HG03039 (cell line): Measurements from ENCODE around the gene PAOX.
"Not testable (repeated sequence)": the region's sequence is repeated elsewhere in the genome, so short reads cannot be mapped to it uniquely, and the experiment has no call there.

Source experiments
- ATAC-seq: cut with Tn5 transposase; IDR thresholded peaks from one replicate; pipeline ENCODE4 v1.9.1; 2021; ENCODE audit warnings: mild to moderate bottlenecking, moderate library complexity; ENCODE audit not compliant: unreplicated experiment

The PAOX gene

GRCh38 chr10:133431888-133432613, 53.0 kb downstream of the PAOX start:
- ATAC-seq = not testable (repeated sequence)

- ATAC-seq = not testable (repeated sequence)
These were observed 53.7 kb downstream of the PAOX start for GRCh38 chr10:133432789-133433188.

- ATAC-seq = no peak
These were observed 59.7 kb downstream of the PAOX start for GRCh38 chr10:133438711-133439273.

GRCh38 chr10:133439517-133440461, 60.7 kb downstream of the PAOX start:
- no peak for ATAC-seq

GRCh38 chr10:133440633-133441285, 61.7 kb downstream of the PAOX start:
- no peak for ATAC-seq
